K562 (cell line): Measurements from ENCODE around the gene RABL3. TPM values are rescaled to one million over a fixed set of nuclear protein-coding genes. Genes with fewer than 3 reads are reported as not detected.

Source experiments
- ATAC-seq: fragments of 200-7000 bp; cut with Tn5 transposase; 3 replicates; pipeline ENCODE4 v1.9.1; 2020; ENCODE audit warnings: moderate library complexity
- BruUV-seq: library from RNA; stranded (reverse); fragments of 400-500 nt; replicated peaks from 2 replicates; lab custom pipeline; 2021; lab: Mats Ljungman, UMichigan
- CTCF ChIA-PET: fragments of 300-600 bp; formaldehyde crosslinking; extraction: SDS; loops from one replicate; lab custom pipeline; 2021; ENCODE audit warnings: low intra/inter-chr PET ratio; lab: Yijun Ruan, JAX
- POLR2A ChIA-PET: fragments of 300-600, 350-650 bp; sonication (Branson Sonifier 250); formaldehyde crosslinking; extraction: SDS; loops from one replicate; lab custom pipeline; 2021; ENCODE audit warnings: antibody characterized with exemption, inconsistent platforms; lab: Yijun Ruan, JAX
- DNase-seq, 4 experiments: peaks; one replicate each; pipeline versions ENCODE4 v3.0.0 to v3.0.0-alpha.2; 2011 to 2018; ENCODE audit warnings: low spot score in 3 of 4, mixed read lengths in 3 of 4; ENCODE audit errors: extremely low read depth in 1 of 4
- FAIRE-seq: peaks from 2 replicates; lab custom pipeline; 2011; peaks lifted over from hg19 to GRCh38; lab: Jason Lieb, UNC
- H2AFZ ChIP-seq: 2 replicates; pipeline ENCODE4 v1.6.0; 2011; ENCODE audit warnings: low read depth, low read length, control low read depth, inconsistent platforms
- H3K27ac ChIP-seq: fragments of 200-600 bp; 3 replicates; pipeline ENCODE4 v1.8.0; 2011; ENCODE audit warnings: low read depth, mild to moderate bottlenecking, control low read depth, inconsistent platforms, low read length, moderate library complexity, mixed read lengths; ENCODE audit errors: extremely low read depth
- H3K27me3 ChIP-seq, 2 experiments: fragments of 300-600 bp in 1 of 2; 2 replicates in 1 of 2; 3 replicates in 1 of 2; pipeline versions ENCODE4 v1.6.0 to v1.8.0; 2011; ENCODE audit warnings: inconsistent platforms in 2 of 2, low read length in 2 of 2, mild to moderate bottlenecking in 1 of 2, mixed read lengths in 1 of 2, moderate library complexity in 1 of 2; ENCODE audit not compliant: control insufficient read depth in 2 of 2, insufficient read depth in 2 of 2
- H3K36me3 ChIP-seq: fragments of 300-600 bp; 3 replicates; pipeline ENCODE4 v1.8.0; 2011; ENCODE audit warnings: mild to moderate bottlenecking, low read length, inconsistent platforms; ENCODE audit not compliant: control insufficient read depth, insufficient read depth
- H3K4me1 ChIP-seq, 2 experiments: fragments of 200-600 bp in 1 of 2; replicated peaks in 1 of 2; 2 replicates in 1 of 2; 3 replicates in 1 of 2; pipeline versions ENCODE4 v1.5.1 to v1.8.0; 2011; ENCODE audit warnings: inconsistent platforms in 2 of 2, low read length in 2 of 2, mild to moderate bottlenecking in 1 of 2, mixed read lengths in 1 of 2, moderate library complexity in 1 of 2; ENCODE audit not compliant: control insufficient read depth in 2 of 2, insufficient read depth in 2 of 2
- H3K4me2 ChIP-seq: 2 replicates; pipeline ENCODE4 v1.6.1; 2011; ENCODE audit warnings: low read length, control low read depth, inconsistent platforms, mixed read lengths; ENCODE audit not compliant: insufficient read depth
- H3K4me3 ChIP-seq: fragments of 200-600 bp; sonication (generic), shearing (Covaris generic); 2 replicates; pipeline ENCODE4 v1.5.1; 2016; ENCODE audit warnings: control low read depth, inconsistent platforms
- H3K79me2 ChIP-seq: fragments of 200-600 bp; 3 replicates; pipeline ENCODE4 v1.8.0; 2011; ENCODE audit warnings: low read length, inconsistent platforms; ENCODE audit not compliant: control insufficient read depth, insufficient read depth
- H3K9ac ChIP-seq, 2 experiments: 2 replicates each; pipeline versions ENCODE4 v1.6.0 to v1.6.1; 2011; ENCODE audit warnings: low read depth in 2 of 2, low read length in 2 of 2, control low read depth in 1 of 2, inconsistent platforms in 1 of 2, mild to moderate bottlenecking in 1 of 2, mixed read lengths in 1 of 2; ENCODE audit not compliant: insufficient read depth in 1 of 2
- H3K9me1 ChIP-seq: one replicate; pipeline ENCODE4 v1.6.0; 2011; ENCODE audit warnings: inconsistent platforms, mild to moderate bottlenecking, low read length, moderate library complexity; ENCODE audit not compliant: control insufficient read depth, insufficient read depth
- H3K9me3 ChIP-seq: replicated peaks from 2 replicates; pipeline ENCODE4 v1.5.1; 2011; ENCODE audit warnings: low read depth, low read length, inconsistent platforms; ENCODE audit not compliant: control insufficient read depth, insufficient read depth
- H4K20me1 ChIP-seq: replicated peaks from 2 replicates; pipeline ENCODE4 v1.6.1; 2011; ENCODE audit warnings: low read length, inconsistent platforms, mixed read lengths; ENCODE audit not compliant: control insufficient read depth, insufficient read depth
- CHD1 ChIP-seq: fragments of 200-600 bp; sonication (generic); IDR thresholded peaks from one replicate; pipeline ENCODE4 v1.6.1; 2012; ENCODE audit warnings: mild to moderate bottlenecking, moderate library complexity, low read length, inconsistent platforms
- ETS2 ChIP-seq: IDR thresholded peaks from 2 replicates; pipeline ENCODE4 v1.6.1; 2016; ENCODE audit warnings: borderline replicate concordance, missing genetic modification characterization, mild to moderate bottlenecking, moderate library complexity, missing compliant biosample characterization; ENCODE audit not compliant: poor library complexity, severe bottlenecking
- EWSR1 ChIP-seq: fragments of 450-650 bp; IDR thresholded peaks from 2 replicates; pipeline ENCODE4 v1.6.1; 2018; ENCODE audit warnings: borderline replicate concordance, mild to moderate bottlenecking, low read depth, moderate library complexity; ENCODE audit not compliant: partially characterized antibody
- GATA2 ChIP-seq: sonication (generic); formaldehyde crosslinking; IDR thresholded peaks from 2 replicates; pipeline ENCODE4 v1.4.0; 2020; ENCODE audit warnings: mild to moderate bottlenecking, missing genetic modification reagents
- HDAC3 ChIP-seq: fragments of 450-650 bp; IDR thresholded peaks from 2 replicates; pipeline ENCODE4 v1.6.1; 2018; ENCODE audit warnings: borderline replicate concordance, mild to moderate bottlenecking, moderate library complexity; ENCODE audit not compliant: partially characterized antibody
- HDGF ChIP-seq: fragments of 450-650 bp; IDR thresholded peaks from 2 replicates; pipeline ENCODE4 v1.6.1; 2016
- MTA3 ChIP-seq: fragments of 450-650 bp; formaldehyde crosslinking; IDR thresholded peaks from 2 replicates; pipeline ENCODE4 v1.6.1; 2017; ENCODE audit warnings: mild to moderate bottlenecking, borderline replicate concordance
- SOX6 ChIP-seq: fragments of 450-650 bp; IDR thresholded peaks from 2 replicates; pipeline ENCODE4 v1.6.1; 2014; ENCODE audit warnings: mild to moderate bottlenecking
- ZEB2 ChIP-seq: fragments of 450-650 bp; IDR thresholded peaks from 2 replicates; pipeline ENCODE4 v1.6.1; 2016
- ZNF232 ChIP-seq: sonication (generic); formaldehyde crosslinking; IDR thresholded peaks from 2 replicates; pipeline ENCODE4 v1.8.0; 2022; ENCODE audit warnings: mild to moderate bottlenecking, missing genetic modification reagents
- ZNF311 ChIP-seq: fragments of 250-450 bp; sonication (Bioruptor Pico); IDR thresholded peaks from 2 replicates; pipeline ENCODE4 v1.4.0; 2020; ENCODE audit warnings: mild to moderate bottlenecking, moderate library complexity
- ZNF561 ChIP-seq: fragments of 450-650 bp; formaldehyde crosslinking; conservative IDR thresholded peaks from 2 replicates; pipeline ENCODE4 v1.4.0; 2020; ENCODE audit warnings: mild to moderate bottlenecking, moderate library complexity
- WGBS: fragments of 100-300 bp; shearing (Covaris generic); methylation state at CpG from one replicate; pipeline ENCODE4 v1.1.6; 2016; ENCODE audit warnings: low coverage, mixed read lengths; ENCODE audit not compliant: insufficient coverage; ENCODE audit errors: missing lambda C conversion rate; 5-methylcytosine and 5-hydroxymethylcytosine counted together
- in situ Hi-C: fragments of 300-500 bp; cut with MboI; formaldehyde crosslinking; loops from 4 replicates; pipeline ENCODE4 v1.15.0; 2018; ENCODE audit warnings: inconsistent platforms, mixed read lengths
- intact Hi-C: fragments of 100-400 bp; cut with micrococcal nuclease; formaldehyde crosslinking; loops from 2 replicates; pipeline ENCODE4 v1.14.2; 2022
- polyA plus RNA-seq, 8 experiments: library from polyadenylated mRNA; depleted of rRNA in 4 of 8; stranded (reverse) in 5 of 8; unstranded in 3 of 8; fragments of >200 nt; fragmentation: Nextera tagmentation in 2 of 8; fragmentation: Illumina TruSeq in 1 of 8; extraction: Ambion mirVana in 2 of 8; extraction: Trizol in 1 of 8; gene quantifications; 2 replicates each; pipeline versions ENCODE4 v1.2.1 to v1.2.3, GENCODE V29; 2011 to 2014; ENCODE audit warnings: inconsistent platforms in 1 of 8, missing spikeins in 1 of 8
- total RNA-seq, 7 experiments: library from RNA; depleted of rRNA in 6 of 7; stranded (reverse); fragments of >200 nt in 6 of 7; fragmentation: Illumina TruSeq in 2 of 7; extraction: Trizol in 2 of 7; gene quantifications; 2 replicates each; pipeline versions ENCODE4 v1.2.1 to v1.2.3, GENCODE V29; 2011 to 2021; ENCODE audit warnings: low replicate concordance in 1 of 7

The RABL3 gene
- total and polyA plus RNA-seq, 9 of the 15 experiments (the other 6 are each of a cell fraction or from before 2014, with no cell fraction given), result 6.5 to 30.7 (median 12.3) TPM

DNA sequence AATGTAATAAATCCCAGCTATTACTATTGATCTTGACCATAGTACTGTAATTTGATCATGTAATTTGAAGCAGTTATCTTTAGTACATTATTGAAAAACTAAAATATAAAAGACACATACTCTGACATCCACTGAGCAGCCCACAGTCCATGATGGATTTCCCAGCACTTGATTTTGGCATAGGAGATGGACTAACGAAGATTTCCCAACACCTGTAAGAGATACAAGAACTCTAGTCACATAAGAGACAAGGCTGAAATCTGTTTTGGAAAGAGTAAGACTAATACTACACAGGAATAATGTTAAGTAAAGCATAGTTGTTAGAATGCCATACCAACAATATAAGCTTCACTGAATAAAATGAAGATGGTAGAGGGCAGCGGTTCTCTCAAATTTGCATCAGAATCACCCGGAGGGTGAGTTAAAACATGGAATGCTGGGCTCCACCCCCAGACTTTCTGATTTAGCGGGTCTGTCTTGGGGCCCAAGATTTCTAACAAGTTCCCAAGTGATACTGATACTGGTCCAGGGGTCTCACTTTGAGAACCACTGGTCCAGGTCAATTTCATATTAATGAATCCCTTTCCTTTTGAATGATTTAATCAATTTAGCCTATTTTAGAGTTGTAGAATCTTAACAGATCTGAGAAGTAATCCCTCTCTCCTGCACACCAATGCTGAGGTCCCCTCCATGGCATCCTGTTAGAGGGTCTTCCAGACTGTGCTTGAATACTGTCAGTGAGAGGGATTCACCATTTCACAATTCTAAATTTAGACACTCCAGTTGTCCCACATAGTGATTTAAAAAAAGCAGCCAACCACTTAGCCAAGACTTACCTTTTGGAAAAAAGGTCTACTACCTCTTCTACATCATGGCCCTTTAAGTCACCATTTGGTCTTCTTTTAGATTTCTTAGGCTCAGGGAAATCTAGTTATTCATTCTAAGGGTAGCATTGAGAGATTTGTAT lies 11.5 kb downstream of the RABL3 start:
- 89% methylated on average over 4 of the region's 4 CpGs for WGBS
- Histone ChIP-seq H4K20me1 (no peaks in the 10 kb centered on the region), H3K79me2 (no peaks in the 10 kb centered on the region), H3K9me1 (no peaks in the 10 kb centered on the region), H3K4me1 (no peaks in the 10 kb centered on the region), H3K27ac (no peak overlapping the region), H3K9ac (no peak overlapping the region), H3K27me3 (no peaks in the 10 kb centered on the region), H2AFZ (no peak overlapping the region), H3K4me2 (no peak overlapping the region), H3K4me3 (no peak overlapping the region), H3K36me3 (no peaks in the 10 kb centered on the region), H3K9me3 (no peaks in the 10 kb centered on the region)
- ATAC-seq (no peak), DNase-seq (no peak), FAIRE-seq (no peak)
- TF ChIP-seq SOX6, result no peak
- TF ChIP-seq ZEB2, result no peak
- no peak for TF ChIP-seq ZNF232
- no peak for TF ChIP-seq ETS2 (tag)
- no peak for TF ChIP-seq HDAC3
- TF ChIP-seq HDGF, result no peak
- TF ChIP-seq GATA2 (CRISPR knock-in tag), result no peak
- TF ChIP-seq MTA3, result no peak
- TF ChIP-seq ZNF311 (CRISPR knock-in tag), result no peak
- no peak for TF ChIP-seq EWSR1
- no peak for TF ChIP-seq ZNF561
- no peak for TF ChIP-seq CHD1
- in situ Hi-C loops, result no loop called here
- no TSS peak for BruUV-seq
- intact Hi-C loops, result no loop called here
- ChIA-PET POLR2A (no interaction called here), CTCF (no interaction called here)
